Embryonic facial prominence (tissue), 1 donor: ENCODE measurements around the gene LIN37.
"Not testable (repeated sequence)": the region's sequence is repeated elsewhere in the genome, so short reads cannot be mapped to it uniquely, and the experiment has no call there.

Experiments used
- DNase-seq: peaks from one replicate; pipeline ENCODE4 v3.0.0-alpha.2; 2016; ENCODE audit errors: extremely low spot score

The LIN37 gene

GRCh38 chr19:35719402-35720162 is 28.8 kb upstream of the LIN37 start:
- DNase-seq: no peak

- no peak for DNase-seq
Observed at GRCh38 chr19:35720163-35720524, 28.2 kb upstream of the LIN37 start.

GRCh38 chr19:35720648-35721047 is 27.7 kb upstream of the LIN37 start:
- no peak for DNase-seq

- no peak for DNase-seq
Observed at GRCh38 chr19:35721374-35721773, 27.0 kb upstream of the LIN37 start.

GRCh38 chr19:35722461-35722860 is 25.9 kb upstream of the LIN37 start:
- no peak for DNase-seq

GRCh38 chr19:35722897-35723296 is 25.5 kb upstream of the LIN37 start:
- no peak for DNase-seq

GRCh38 chr19:35723671-35724070 is 24.7 kb upstream of the LIN37 start:
- DNase-seq: no peak

- not testable (repeated sequence) for DNase-seq
Observed at GRCh38 chr19:35724132-35724531, 24.2 kb upstream of the LIN37 start.

- no peak for DNase-seq
Observed at GRCh38 chr19:35724560-35724959, 23.8 kb upstream of the LIN37 start.

GRCh38 chr19:35725216-35725861 is 23.0 kb upstream of the LIN37 start:
- no peak for DNase-seq

- no peak for DNase-seq
Observed at GRCh38 chr19:35727053-35727955, 21.1 kb upstream of the LIN37 start.

GRCh38 chr19:35727956-35728706 is 20.2 kb upstream of the LIN37 start:
- no peak for DNase-seq

GRCh38 chr19:35729021-35729420 is 19.4 kb upstream of the LIN37 start:
- DNase-seq: no peak

- no peak for DNase-seq
Observed at GRCh38 chr19:35729763-35730162, 18.6 kb upstream of the LIN37 start.

- DNase-seq: no peak
Observed at GRCh38 chr19:35730326-35730725, 18.1 kb upstream of the LIN37 start.

- no peak for DNase-seq
Observed at GRCh38 chr19:35731353-35731752, 17.0 kb upstream of the LIN37 start.

- no peak for DNase-seq
Observed at GRCh38 chr19:35731779-35732405, 16.5 kb upstream of the LIN37 start.

- no peak for DNase-seq
Observed at GRCh38 chr19:35732540-35733179, 15.7 kb upstream of the LIN37 start.

GRCh38 chr19:35733180-35734125 is 14.9 kb upstream of the LIN37 start:
- no peak for DNase-seq

GRCh38 chr19:35734273-35734672 is 14.1 kb upstream of the LIN37 start:
- DNase-seq: no peak
